HL-60 (cell line): Measurements from ENCODE around the gene AVPR2.

Source experiments
- GABPA ChIP-seq: IDR thresholded peaks from 2 replicates; pipeline ENCODE4 v1.6.1; 2012; ENCODE audit warnings: low read depth
- POLR2AphosphoS5 ChIP-seq: IDR thresholded peaks from 2 replicates; pipeline ENCODE4 v1.6.1; 2012; ENCODE audit warnings: low read depth
- TF ChIP-seq, protein P1 (sequence below): IDR thresholded peaks from one replicate; pipeline ENCODE4 v1.5.1; 2011; ENCODE audit warnings: low read length, control low read depth, inconsistent platforms; ENCODE audit not compliant: insufficient read depth
- TF ChIP-seq, protein P2 (sequence below): IDR thresholded peaks from 2 replicates; pipeline ENCODE4 v1.6.1; 2012; ENCODE audit warnings: low read depth; ENCODE audit not compliant: insufficient replicate concordance

DNA sequence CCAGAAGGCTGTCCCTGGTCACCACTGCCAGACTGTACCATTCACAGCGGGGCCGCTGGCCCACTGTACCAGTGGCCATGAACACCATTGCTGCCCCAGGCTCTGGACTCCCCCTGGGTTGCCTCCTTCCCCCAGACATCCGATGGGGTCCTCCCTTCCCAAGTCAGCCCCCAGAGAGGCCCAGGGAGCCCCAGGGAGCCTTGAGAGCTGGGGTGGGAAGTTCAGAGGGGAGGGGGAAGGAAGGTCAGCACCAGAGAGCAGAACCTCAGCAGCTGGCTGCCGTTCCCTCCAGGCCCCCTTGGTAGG is 22.0 kb downstream of the AVPR2 start:
- TF ChIP-seq, protein P1, sequence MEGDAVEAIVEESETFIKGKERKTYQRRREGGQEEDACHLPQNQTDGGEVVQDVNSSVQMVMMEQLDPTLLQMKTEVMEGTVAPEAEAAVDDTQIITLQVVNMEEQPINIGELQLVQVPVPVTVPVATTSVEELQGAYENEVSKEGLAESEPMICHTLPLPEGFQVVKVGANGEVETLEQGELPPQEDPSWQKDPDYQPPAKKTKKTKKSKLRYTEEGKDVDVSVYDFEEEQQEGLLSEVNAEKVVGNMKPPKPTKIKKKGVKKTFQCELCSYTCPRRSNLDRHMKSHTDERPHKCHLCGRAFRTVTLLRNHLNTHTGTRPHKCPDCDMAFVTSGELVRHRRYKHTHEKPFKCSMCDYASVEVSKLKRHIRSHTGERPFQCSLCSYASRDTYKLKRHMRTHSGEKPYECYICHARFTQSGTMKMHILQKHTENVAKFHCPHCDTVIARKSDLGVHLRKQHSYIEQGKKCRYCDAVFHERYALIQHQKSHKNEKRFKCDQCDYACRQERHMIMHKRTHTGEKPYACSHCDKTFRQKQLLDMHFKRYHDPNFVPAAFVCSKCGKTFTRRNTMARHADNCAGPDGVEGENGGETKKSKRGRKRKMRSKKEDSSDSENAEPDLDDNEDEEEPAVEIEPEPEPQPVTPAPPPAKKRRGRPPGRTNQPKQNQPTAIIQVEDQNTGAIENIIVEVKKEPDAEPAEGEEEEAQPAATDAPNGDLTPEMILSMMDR, result no peak
- TF ChIP-seq POLR2AphosphoS5 (no peak), GABPA (no peak)
- TF ChIP-seq, protein P2, sequence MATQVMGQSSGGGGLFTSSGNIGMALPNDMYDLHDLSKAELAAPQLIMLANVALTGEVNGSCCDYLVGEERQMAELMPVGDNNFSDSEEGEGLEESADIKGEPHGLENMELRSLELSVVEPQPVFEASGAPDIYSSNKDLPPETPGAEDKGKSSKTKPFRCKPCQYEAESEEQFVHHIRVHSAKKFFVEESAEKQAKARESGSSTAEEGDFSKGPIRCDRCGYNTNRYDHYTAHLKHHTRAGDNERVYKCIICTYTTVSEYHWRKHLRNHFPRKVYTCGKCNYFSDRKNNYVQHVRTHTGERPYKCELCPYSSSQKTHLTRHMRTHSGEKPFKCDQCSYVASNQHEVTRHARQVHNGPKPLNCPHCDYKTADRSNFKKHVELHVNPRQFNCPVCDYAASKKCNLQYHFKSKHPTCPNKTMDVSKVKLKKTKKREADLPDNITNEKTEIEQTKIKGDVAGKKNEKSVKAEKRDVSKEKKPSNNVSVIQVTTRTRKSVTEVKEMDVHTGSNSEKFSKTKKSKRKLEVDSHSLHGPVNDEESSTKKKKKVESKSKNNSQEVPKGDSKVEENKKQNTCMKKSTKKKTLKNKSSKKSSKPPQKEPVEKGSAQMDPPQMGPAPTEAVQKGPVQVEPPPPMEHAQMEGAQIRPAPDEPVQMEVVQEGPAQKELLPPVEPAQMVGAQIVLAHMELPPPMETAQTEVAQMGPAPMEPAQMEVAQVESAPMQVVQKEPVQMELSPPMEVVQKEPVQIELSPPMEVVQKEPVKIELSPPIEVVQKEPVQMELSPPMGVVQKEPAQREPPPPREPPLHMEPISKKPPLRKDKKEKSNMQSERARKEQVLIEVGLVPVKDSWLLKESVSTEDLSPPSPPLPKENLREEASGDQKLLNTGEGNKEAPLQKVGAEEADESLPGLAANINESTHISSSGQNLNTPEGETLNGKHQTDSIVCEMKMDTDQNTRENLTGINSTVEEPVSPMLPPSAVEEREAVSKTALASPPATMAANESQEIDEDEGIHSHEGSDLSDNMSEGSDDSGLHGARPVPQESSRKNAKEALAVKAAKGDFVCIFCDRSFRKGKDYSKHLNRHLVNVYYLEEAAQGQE, result no peak
